HG03097 (cell line): Measurements from ENCODE around the gene FAM107A.
A peak's percentile ranks its signal among the peaks of the same experiment; 100 is the strongest.
"Not testable (repeated sequence)": the region's sequence is repeated elsewhere in the genome, so short reads cannot be mapped to it uniquely, and the experiment has no call there.

Experiments
- ATAC-seq: cut with Tn5 transposase; IDR thresholded peaks from one replicate; pipeline ENCODE4 v1.9.1; 2021; ENCODE audit not compliant: unreplicated experiment, low FRiP score

FAM107A gene

GRCh38 chr3:58540176-58540858 is 36.9 kb downstream of the FAM107A start:
- no peak for ATAC-seq

GRCh38 chr3:58539626-58540025 is 37.6 kb downstream of the FAM107A start:
- no peak for ATAC-seq

- ATAC-seq = no peak
Observed at GRCh38 chr3:58537412-58538301, 39.5 kb downstream of the FAM107A start.

GRCh38 chr3:58536501-58537411 is 40.4 kb downstream of the FAM107A start, which contains the start of gene ACOX2:
TSS of gene ACOX2 (minus strand) at chr3:58537190. CDS start at chr3:58535106, 2,084 bp downstream.
- ATAC-seq = no peak

- no peak for ATAC-seq
Observed at GRCh38 chr3:58535531-58536500, 41.4 kb downstream of the FAM107A start.

- ATAC-seq = no peak
Observed at GRCh38 chr3:58534592-58535494, 42.3 kb downstream of the FAM107A start.

GRCh38 chr3:58532794-58533220 is 44.4 kb downstream of the FAM107A start:
- ATAC-seq = peak; percentile 72

GRCh38 chr3:58531956-58532355 is 45.2 kb downstream of the FAM107A start:
- no peak for ATAC-seq

- ATAC-seq = no peak
Observed at GRCh38 chr3:58531555-58531954, 45.6 kb downstream of the FAM107A start.

- no peak for ATAC-seq
Observed at GRCh38 chr3:58530354-58530865, 46.8 kb downstream of the FAM107A start.

- ATAC-seq = no peak
Observed at GRCh38 chr3:58529516-58530353, 47.5 kb downstream of the FAM107A start.

- ATAC-seq = no peak
Observed at GRCh38 chr3:58528629-58529028, 48.6 kb downstream of the FAM107A start.

- ATAC-seq = not testable (repeated sequence)
Observed at GRCh38 chr3:58527440-58527839, 49.8 kb downstream of the FAM107A start.

GRCh38 chr3:58526515-58526957 is 50.7 kb downstream of the FAM107A start:
- ATAC-seq = no peak

GRCh38 chr3:58524326-58524888 is 52.8 kb downstream of the FAM107A start:
- no peak for ATAC-seq

- ATAC-seq = no peak
Observed at GRCh38 chr3:58522759-58523425, 54.3 kb downstream of the FAM107A start.
